CD4-positive, alpha-beta T cell treated with Interleukin-4 for 4 hours (primary cell): ENCODE data around the gene N4BP2.
A peak's percentile ranks its signal among the peaks of the same experiment; 100 is the strongest.

Experiments
- DNase-seq: peaks from one replicate; pipeline ENCODE4 v3.0.0-alpha.2; 2020

The N4BP2 gene

DNA sequence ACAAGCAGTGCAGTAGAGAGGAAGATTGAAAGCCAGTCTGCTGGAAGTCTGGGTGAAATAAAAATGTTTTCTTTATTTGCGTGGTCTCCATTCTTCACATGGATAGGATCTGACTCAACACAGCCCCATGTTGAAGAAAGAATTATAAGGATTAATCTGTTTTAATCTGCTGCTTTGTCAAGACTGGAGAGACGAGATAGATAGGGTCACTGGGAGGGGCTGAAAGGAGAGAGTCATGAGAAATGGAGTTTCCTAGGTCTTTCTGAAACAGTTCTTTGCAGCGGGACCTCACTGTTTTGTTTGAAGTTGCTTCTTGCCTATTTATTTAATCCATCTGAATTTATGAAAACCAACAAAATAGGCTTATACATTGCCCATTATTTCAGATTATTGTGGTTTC is 107.8 kb downstream of the N4BP2 start:
- no peak for DNase-seq

DNA sequence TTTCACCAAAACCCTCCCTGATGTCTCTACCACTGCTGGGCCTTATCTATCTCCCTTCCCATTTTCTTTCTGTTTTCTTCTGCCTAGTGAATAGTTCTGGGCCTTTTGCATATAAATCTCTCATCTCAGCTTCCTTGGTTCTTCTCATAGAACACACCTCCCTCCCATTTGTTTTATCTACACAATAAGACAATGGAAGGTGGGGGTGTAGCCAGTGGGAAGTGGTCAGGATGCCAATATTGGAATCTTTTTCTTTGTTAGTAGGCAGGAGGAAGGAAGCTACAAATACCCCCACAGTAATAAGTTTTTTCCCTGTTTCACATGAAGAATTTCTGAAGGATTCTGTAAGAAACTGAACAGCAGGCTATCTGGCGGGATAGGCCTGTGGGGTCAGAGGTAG is 109.3 kb downstream of the N4BP2 start:
- no peak for DNase-seq

DNA sequence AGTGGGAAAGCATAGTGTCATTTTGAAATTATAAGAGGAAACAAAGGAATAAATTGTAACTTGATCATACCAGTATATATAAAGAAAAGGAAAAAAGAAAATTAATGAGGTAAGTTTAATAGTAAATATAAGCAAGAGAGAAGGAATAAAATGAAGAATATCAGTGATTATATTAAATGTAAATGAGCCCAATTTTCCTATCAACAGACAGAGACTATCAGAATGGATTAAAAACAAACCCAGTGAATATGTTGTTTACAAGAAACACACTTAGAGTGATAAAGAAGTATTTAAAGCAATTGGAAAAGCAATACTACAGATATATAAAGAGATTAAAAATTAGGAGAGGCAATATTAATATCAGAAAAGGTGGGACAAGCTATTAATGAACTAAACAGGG is 111.4 kb downstream of the N4BP2 start:
- no peak for DNase-seq

DNA sequence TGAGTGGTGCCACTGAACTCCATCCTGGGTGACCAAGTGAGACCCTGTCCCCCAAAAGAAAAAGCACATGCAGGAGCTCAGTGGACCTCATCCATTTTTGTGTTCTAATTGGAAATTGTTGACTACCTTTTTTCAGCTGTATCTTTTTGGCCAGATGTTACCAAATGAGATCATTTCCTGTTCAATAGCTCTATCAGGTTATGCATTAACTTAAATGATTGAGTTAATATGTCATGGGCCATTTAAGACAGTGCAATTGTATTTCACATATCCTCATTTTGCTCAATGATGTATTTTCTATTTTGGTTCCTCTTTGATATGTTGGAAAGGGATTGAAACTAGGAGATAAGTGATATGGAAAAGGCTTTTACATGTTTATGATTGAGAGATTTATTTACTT is 113.9 kb downstream of the N4BP2 start:
- DNase-seq = no peak

DNA sequence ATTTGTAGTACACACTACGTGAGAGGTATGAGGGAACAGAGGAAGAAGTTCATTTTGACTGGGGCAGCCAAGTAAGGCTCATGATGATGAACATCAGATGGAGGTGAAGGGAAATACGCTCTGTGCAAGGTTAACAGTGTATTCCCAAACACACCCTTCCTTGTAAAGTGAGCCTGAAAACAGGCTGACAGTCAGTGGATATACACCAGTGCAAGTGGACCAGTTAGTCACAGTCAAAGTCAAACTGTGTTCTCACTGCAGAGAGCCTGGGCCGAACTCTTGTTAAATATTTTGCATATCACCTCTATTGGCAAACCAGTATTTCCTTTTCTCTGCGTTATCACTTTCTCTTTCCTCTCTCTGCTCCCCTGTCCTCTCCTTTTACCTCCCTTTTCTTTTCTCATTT is 116.8 kb downstream of the N4BP2 start:
- no peak for DNase-seq

DNA sequence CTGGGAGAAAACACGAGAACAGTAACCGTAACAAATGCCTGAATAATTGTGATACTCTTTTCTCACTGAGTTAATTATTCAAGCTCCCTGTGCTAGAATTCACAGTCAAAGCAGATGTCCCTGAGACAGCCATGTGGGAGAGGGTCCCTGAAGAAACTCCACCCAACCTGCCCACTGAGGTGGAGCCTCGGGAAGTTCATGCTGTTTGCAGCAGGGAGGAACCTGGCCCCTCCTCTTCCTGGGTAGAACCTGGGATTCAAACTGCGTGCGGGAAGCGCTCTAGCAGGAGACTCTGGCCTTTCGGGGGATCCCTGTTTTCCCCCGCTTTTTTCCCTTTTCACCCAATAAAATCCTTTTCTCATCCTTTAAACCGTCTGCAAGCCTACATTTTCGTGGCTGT is 120.0 kb downstream of the N4BP2 start:
- no peak for DNase-seq

DNA sequence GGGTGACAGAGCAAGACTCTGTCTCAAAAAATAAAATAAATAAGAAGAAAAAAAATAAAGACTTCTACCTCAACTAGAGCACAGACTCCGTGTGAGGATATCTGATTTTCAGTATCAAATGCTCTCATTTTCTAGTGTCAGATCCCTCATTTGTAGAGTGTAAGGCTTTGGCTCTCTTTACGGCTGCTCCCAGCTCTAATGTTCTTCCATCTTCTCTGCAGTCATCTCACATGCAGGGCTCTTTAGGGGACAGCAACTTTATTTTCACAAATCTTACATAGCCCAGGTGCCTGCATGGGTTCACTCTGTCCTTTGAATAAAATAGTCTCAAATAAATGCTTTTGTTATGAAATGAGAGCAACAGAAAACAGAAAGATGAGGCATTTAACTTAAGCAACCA is 120.9 kb downstream of the N4BP2 start:
- no peak for DNase-seq

DNA sequence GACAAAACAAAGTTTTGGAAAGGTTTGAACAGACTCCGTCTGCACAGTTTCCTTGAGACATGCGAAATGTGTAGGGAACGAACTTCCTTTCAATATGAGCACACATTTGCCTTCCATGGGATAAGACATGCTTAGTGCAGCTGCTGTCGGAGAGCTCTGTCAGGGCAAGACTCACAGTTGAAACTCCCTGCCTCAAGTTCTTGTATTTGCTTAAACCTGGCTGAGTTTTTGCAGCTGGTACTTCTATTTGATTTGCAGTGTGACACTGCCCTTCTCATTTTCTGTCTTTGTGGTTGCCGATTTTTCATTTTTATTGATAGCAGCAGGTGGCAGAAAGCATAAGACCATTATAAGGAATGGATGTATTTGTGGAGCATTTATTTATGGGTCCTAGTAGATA is 122.0 kb downstream of the N4BP2 start:
- no peak for DNase-seq

DNA sequence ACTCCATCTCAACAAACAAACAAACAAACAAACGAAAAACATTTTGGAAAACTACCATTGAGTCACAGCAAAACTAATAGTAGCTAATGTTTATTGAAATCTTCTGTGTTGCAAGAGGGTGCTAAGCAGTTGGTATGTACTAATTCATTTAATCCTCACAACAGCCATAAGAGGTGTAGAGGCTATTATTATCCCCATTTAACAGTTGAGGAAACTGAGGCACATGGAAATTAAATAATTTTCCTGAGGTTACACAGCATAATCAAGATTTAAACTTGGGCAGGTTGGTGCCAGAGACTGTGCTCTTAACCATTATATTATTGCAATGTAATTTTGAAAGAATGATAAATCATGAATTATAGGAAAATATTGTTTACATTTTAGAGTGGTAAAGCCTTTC is 122.7 kb downstream of the N4BP2 start:
- no peak for DNase-seq

DNA sequence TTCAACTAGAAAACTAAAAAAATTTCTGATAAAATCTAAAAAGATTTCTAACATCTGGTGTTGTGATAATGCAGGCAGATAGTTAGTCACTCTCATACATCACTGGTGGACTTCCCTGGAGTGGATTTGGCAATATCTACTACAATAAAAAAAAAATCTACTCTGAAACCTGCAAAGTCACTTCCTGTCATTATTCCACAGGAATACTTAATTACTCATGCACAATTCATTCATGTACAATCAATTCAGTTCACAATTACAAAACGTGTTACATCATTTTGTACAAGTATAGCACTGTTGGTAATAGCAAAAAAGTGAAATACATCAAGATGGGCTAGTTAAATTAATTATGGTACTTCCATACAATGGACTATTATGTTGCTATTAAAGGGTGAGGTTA is 123.7 kb downstream of the N4BP2 start:
- DNase-seq = no peak

DNA sequence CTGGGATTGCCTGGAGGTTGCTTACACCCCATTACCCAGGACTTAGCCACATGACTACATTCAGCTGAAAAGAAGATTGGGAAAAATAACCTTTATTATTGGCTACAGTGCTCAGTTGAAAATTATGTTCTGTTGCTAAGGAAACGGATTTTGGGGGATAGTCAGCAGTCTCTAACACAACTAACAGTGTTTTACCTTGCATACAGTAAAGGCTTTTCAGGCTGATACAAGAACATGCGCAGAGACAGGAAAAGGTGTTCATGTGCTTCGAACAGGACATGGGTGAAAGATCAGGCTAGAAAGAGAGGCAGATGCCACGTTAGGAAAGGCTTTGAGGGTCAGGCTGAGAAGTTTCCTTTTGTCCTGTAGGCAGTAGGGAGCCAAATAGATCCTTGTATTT is 125.4 kb downstream of the N4BP2 start:
- no peak for DNase-seq

DNA sequence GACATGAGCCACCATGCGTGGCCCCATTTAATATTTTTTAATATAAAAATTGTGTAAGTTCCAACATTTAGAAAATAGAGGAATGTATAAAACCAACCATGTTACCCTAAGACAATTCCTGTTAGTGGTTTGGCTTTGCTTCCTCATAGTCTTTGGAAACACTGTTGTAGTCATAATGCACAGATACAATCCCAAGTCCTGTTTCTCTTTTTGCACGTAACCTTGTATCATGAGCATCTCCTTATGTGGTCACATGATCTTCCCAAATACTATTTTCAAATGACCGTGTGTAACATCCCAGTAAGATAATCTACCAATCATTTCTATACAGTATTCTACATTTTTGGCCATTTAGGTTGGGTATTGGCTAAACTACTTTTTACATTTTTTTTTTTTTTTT is 126.3 kb downstream of the N4BP2 start:
- no peak for DNase-seq

DNA sequence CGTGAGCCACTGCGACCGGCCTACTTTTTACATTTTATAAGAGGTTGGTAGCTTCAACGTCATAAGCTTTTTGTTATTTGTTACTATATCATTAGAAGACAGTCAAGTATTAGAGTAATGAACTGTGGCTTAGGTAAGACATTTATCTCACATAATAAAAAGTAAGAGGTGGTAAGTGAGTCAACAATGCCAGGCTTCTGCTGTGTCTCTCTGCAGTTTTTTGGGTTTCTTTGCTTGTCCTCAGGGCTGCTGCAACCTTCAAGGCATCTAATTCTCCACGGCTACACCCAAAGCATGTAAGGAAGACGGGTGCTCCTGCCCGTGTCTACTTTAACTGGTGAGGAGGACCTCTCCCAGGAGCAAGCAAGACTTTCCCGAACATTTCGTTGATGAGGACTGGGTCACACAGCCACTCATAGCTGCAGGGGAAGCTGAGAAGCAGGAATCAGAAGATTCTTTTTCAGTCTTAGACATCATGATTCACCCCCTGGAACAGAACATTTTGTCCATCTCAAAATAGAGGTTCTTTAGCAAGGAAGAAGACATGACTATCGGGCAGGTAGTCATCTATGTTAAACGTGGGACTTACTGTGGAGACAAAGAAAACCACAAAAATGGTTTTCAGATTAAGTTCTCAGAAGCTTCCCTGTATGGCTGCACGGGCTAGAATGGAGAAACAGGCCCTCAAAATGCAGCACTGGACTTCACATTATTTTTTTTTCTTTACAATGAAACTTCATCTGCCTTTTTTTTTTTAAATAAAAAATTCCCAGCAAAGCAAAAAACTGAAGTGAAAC is 127.2 kb downstream of the N4BP2 start:
- no peak for DNase-seq

DNA sequence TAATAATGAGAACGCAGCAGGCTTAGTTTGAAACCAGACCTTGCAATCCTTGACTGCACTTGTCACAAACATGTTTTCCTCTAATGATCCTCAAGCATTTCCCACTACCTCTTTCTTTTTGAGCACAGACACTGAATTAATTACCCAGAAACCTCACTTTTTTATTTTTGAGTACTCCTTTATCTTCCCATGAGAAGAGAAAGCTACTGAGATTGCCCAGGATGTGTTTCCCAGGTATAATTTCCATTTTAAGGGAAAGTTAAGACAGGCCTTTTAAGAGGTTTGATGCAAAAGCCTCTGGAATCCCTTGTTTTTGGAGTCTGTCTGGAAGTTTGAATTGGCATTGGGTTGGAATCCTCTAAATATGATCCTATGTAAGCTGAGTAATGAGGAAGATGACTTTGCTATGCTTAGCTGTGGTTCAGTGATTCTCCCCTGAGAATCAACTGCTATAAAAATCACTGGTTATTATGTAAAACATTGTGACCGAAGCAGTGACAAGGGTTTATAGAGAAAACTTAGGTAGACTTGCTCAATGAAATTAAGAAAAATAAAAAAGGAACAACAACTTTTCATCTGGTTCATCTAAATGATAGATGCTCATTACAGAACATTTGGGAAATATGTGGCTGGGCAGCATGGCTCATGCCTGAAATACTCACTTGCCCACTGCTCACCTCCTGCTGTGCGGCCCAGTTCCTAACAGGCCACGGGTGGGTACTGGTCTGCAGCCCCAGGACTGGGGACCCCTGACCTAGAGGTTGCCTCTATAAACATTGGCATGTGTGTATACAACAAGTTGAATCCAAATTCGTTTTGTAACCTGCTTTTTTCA is 129.4 kb downstream of the N4BP2 start:
- DNase-seq = no peak

DNA sequence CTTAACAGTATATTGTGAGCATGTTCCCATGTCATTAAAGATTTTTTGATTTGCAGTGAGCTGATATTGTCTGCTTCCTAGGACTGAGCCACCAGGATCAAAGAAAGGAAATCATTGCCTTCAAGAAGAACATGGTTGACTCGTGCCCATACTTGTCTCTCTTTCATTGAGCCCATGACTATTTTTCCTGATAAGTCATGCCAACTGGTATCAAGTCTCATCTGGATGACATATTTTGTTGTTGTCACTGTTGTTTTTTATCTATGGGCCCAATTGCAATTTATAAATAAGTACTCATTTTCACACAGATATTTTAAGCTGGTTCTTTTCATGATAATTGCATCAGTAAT is 130.0 kb downstream of the N4BP2 start:
- DNase-seq = no peak

DNA sequence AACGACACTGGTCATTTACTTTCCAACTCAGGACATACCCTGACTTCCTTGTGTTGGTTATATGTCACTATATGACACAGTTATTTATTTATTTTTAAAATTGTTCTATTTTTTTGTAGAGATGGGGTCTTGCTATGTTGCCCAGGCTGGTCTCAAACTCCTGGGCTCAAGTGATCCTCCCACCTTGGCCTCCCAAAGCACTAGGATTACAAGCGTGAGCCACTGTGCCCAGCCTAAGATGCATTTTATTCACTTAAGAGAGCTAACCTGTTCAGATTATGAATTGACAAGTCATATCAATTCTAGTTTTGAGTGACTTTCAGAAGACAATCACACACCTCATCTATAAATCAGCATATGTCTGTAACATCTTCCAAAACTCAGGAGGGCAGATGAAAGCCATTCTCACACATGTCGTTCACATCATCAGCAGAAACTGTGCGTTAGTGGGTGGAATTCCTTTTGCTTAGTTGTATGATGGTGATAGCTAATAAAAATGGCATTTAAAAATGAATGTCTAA is 130.8 kb downstream of the N4BP2 start:
- DNase-seq = no peak

DNA sequence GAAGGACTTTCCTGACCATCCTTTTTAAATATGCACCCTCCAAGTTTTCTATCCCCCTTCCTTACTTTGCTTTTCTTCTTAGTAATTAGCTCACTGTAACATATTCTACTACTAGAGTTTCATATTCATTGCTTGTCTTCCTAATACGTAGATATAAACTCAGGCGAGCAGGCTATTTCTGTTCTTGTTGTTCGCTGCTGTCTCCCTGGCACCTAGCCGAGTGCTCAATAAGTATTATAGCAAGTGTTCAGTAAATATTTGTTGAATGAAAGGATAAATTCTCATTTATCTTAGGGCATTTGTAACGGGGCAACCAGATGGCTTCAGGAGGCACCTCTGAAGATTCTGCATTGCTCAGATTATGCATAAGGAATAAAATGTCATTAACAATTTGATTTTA is 133.4 kb downstream of the N4BP2 start:
- no peak for DNase-seq

DNA sequence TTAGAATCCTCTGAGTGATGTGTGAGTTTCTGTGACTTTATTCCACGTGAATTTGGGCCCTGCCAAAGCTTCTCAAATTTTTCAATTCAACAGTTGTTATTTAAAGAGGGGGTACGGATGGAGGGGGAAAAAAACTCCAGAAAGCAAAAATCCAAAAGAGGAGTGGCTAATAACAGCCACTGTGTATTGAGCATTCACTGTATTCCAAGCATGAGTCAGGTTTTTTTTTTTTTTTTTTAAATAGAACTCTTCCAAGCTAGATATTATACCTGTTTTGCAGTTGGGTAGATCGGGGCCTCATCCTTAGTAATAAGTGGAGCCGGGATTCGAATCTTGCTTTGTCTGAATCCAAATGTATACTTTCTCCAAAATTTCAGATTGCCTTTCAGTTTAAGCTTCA is 133.8 kb downstream of the N4BP2 start:
- DNase-seq = no peak

DNA sequence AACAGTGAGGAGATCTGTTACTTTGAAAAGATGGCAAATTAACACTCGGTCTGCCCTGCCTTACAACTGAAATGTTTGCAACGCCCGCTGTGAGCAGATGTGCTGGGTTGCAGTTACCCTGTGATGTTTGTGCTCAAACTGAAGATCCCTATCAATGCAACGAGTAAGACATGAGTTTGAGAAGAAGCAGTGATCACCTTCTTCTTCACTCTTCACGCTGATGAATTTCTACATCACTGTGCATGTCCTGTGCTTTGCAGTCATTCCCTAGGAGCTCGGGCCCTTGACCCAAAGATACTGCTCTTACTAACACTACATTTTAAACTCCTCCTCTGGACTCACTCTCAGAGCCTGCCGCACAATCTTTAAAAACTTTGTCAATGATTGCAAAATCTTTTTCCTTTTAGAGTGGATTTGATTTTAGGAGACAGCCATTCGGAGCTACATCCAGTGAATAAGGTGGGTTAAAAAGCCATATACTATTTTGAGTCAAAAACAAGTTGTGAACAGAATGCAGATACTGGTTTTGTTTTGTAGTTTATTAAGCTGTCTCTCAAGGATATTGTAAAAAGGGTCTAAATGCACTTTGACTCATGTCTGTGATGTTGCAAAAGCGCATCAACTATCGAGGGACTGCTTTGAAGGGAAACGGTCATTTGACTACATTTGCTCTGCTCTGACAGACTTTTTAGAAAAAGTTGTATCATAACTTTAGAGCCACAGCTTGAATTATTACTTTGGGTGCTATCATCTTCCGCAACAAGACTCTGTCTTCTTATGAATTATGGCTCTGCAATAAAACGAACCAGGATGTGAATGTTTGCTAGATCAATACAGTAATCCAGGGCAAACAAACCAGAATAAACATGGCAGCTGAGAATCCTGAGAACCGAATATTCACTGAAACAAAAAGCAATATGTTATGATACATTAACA is 134.5 kb downstream of the N4BP2 start:
- no peak for DNase-seq

DNA sequence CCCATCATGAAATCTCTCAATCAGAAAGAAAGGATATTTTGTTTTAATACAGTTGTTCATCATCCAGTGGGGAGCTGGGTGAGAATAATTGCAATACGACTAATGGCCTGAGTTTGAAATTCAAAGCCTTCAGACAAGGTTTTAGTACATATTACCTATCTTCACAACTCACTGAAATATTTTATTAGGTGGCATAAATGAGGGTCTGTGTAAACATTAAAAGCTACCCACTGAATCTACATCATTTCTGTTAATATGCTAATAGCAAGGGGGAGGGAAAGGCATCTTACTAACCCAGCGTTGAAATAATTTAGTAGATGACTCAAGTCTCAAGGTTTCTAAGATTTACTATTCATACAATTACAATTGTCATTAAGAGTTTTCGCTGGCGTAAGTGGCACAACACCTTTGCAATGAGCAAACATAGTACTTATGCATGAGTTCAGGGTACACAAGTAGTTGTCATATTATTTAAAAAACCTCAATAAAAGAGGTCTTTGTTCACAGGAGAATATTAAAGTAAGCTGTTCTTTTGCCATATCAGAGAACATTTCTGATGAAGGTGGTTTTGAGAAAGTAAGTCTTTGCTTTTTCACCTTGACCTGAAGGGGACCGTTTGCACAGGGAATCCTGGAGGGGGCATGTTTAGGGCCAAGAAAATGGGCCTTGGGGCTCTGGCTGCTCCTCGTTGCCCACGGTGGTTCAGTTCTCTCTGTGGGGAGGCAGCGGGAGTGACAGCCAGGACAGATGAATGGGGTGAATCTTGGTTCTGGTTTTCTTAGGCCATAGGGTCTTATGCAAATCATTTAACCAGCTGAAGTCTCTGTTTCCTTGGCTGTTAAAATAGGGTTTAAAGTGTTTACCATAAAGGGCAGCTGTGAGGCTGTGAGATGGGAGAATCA is 135.7 kb downstream of the N4BP2 start:
- no peak for DNase-seq

DNA sequence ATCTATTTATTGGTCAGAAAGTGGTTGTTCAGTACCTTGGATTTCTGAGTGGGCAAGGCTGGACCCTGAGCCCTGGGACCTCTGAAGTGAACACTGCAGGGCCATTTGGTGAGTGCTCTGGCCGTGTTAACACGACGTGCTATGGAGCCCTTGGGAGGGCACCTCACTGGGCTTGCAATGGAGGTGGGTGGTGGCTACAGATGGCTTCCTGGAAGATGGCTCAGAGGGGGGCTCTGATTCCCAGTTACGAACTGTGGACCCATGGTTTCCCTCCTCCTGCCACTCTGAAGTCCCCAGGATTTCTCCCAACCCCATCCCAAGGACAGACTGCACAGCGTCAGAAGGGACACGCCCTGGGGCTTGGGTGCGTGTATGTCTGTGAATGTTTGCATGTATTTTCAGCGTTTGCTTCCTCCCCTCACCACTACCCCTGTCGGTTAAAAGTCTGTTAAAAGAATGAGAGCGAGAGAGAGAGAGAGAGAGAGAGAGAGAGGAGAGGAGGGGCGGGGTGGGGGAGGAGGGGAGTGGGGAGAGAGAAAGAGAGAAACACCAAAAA is 136.4 kb downstream of the N4BP2 start:
- DNase-seq = peak; percentile 51

DNA sequence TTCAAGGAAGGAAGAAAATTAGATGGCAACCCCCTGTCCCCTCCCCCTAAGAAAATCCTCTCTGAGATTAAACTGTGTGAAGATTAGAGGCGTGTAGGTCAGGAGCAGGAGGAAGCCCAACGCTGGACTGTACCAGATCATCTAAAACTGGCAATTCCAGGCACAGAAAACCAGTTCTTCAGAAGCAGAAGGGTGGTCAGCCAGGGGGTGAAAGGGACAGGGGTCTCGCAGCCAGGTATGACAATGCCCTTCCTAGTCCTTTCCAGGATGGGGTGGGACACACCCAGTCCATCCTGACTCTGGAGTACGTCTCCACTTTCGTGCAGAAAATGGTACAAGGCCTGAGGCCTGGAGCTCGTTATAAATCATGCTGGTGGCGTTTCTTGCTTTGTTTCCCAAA is 136.9 kb downstream of the N4BP2 start:
- no peak for DNase-seq
